HEK293T (cell line): ENCODE measurements around the gene SEC31A.

Experiments
- BHLHE40 ChIP-seq: fragments of 450-650 bp; IDR thresholded peaks from 2 replicates; pipeline ENCODE4 v1.6.1; 2016; ENCODE audit warnings: mild to moderate bottlenecking, moderate library complexity, borderline replicate concordance
- CTBP1 ChIP-seq: fragments of 450-650 bp; IDR thresholded peaks from 2 replicates; pipeline ENCODE4 v1.6.1; 2016; ENCODE audit warnings: borderline replicate concordance
- ELF4 ChIP-seq: fragments of 450-650 bp; IDR thresholded peaks from 2 replicates; pipeline ENCODE4 v1.6.1; 2017; ENCODE audit warnings: antibody characterized with exemption
- FOXK2 ChIP-seq: fragments of 450-650 bp; IDR thresholded peaks from 2 replicates; pipeline ENCODE4 v1.6.1; 2016; ENCODE audit warnings: mild to moderate bottlenecking
- FOXM1 ChIP-seq: fragments of 450-650 bp; IDR thresholded peaks from 2 replicates; pipeline ENCODE4 v1.6.1; 2017; ENCODE audit warnings: mild to moderate bottlenecking, borderline replicate concordance
- HDGF ChIP-seq: fragments of 450-650 bp; IDR thresholded peaks from 2 replicates; pipeline ENCODE4 v1.6.1; 2017; ENCODE audit warnings: antibody characterized with exemption, borderline replicate concordance
- NFRKB ChIP-seq: fragments of 450-650 bp; IDR thresholded peaks from 2 replicates; pipeline ENCODE4 v1.6.1; 2016; ENCODE audit warnings: mild to moderate bottlenecking, moderate library complexity
- SP1 ChIP-seq: fragments of 450-650 bp; IDR thresholded peaks from 2 replicates; pipeline ENCODE4 v1.6.1; 2017
- ZNF384 ChIP-seq: fragments of 450-650 bp; IDR thresholded peaks from 2 replicates; pipeline ENCODE4 v1.6.1; 2016

DNA sequence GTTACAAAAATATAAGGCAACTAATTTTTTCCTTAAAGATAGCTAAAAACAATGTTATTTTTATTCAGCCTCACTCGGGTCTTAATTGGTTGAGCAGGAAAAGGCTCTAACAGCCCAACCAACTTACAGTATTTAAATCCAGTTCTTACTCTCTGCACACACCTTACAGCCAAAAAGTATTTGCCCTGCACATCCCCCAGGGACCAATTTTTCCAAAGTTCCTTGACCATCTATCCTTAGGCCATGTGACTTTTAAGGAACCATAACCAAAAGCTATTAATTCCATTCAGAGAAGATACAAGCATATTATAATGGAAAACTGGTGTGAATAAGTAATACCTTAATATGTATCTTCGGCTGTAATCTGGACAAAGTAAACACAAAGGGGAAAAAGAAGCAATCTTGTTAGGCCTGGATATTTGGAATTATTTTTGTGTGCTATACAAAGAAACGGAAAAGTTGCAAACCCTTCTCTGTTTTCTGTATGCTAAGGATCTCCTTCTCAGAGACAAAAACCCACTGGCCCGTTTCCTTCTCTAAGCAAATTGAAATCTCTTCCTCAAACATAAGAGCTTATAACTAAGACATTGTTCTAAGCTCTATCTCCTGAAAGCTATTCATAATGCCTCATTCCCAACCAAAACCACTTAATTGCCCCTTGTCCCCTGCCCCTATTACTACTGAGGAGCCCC lies 8.6 kb upstream of the SEC31A start:
- TF ChIP-seq BHLHE40 (no peak), ZNF384 (no peak), CTBP1 (no peak), FOXM1 (no peak), FOXK2 (no peak), SP1 (no peak), HDGF (no peak), NFRKB (no peak), ELF4 (no peak)
